Lower leg skin (tissue), 3 donors: ENCODE data around the gene DBNL.
"Not testable (repeated sequence)": the region's sequence is repeated elsewhere in the genome, so short reads cannot be mapped to it uniquely, and the experiment has no call there.

Experiments used
- CTCF ChIP-seq, 3 donors: fragments of 450-650 bp; IDR thresholded peaks; one replicate each; pipeline ENCODE4 v1.5.1; 2016; ENCODE audit warnings: antibody characterized with exemption in 3 of 3, mild to moderate bottlenecking in 3 of 3, moderate library complexity in 2 of 3
- POLR2A ChIP-seq, 2 donors: fragments of 450-650 bp; IDR thresholded peaks; one replicate each; pipeline ENCODE4 v1.6.1; 2016 to 2017; ENCODE audit warnings: antibody characterized with exemption in 2 of 2, mild to moderate bottlenecking in 1 of 2, moderate library complexity in 1 of 2

GRCh38 chr7:44038961-44039558, 5.4 kb upstream of the DBNL start:
- not testable (repeated sequence) for TF ChIP-seq CTCF, POLR2A (IDR thresholded peaks at IDR 0.05)
